ENCODE measurements around the gene HDAC4.

The HDAC4 gene

GRCh38 chr2:239159476-239159911 is 241.3 kb downstream of the HDAC4 start:
- no peak for DNase-seq

GRCh38 chr2:239158641-239159475 is 242.0 kb downstream of the HDAC4 start:
- DNase-seq = no peak

- DNase-seq = no peak
These were observed 243.0 kb downstream of the HDAC4 start for GRCh38 chr2:239157771-239158170.

GRCh38 chr2:239157269-239157668 is 243.6 kb downstream of the HDAC4 start:
- DNase-seq = no peak

GRCh38 chr2:239156516-239157265 is 244.1 kb downstream of the HDAC4 start:
- DNase-seq = no peak

GRCh38 chr2:239155806-239156480 is 244.9 kb downstream of the HDAC4 start:
- no peak for DNase-seq

- no peak for DNase-seq
These were observed 245.6 kb downstream of the HDAC4 start for GRCh38 chr2:239154971-239155805.

GRCh38 chr2:239153806-239154591 is 246.8 kb downstream of the HDAC4 start:
- DNase-seq = no peak

GRCh38 chr2:239152916-239153305 is 247.9 kb downstream of the HDAC4 start:
- no peak for DNase-seq

- no peak for DNase-seq
These were observed 248.4 kb downstream of the HDAC4 start for GRCh38 chr2:239152239-239152915.

GRCh38 chr2:239151201-239152131 is 249.4 kb downstream of the HDAC4 start:
- no peak for DNase-seq

- peak; percentile 42 to 44 for DNase-seq
These were observed 250.5 kb downstream of the HDAC4 start for GRCh38 chr2:239150125-239151011.

GRCh38 chr2:239149501-239149900 is 251.3 kb downstream of the HDAC4 start:
- no peak for DNase-seq

GRCh38 chr2:239148495-239149200 is 252.2 kb downstream of the HDAC4 start:
- DNase-seq = no peak

GRCh38 chr2:239147376-239147775 is 253.4 kb downstream of the HDAC4 start:
- no peak for DNase-seq

GRCh38 chr2:239146741-239147181 is 254.1 kb downstream of the HDAC4 start:
- no peak for DNase-seq

- no peak for DNase-seq
These were observed 254.7 kb downstream of the HDAC4 start for GRCh38 chr2:239146011-239146641.

GRCh38 chr2:239145601-239146000 is 255.2 kb downstream of the HDAC4 start:
- DNase-seq = no peak
